ENCODE results near the gene CLIP3. TPM values are rescaled to one million over a fixed set of nuclear protein-coding genes. Genes with fewer than 3 reads are reported as not detected.
A peak's percentile ranks its signal among the peaks of the same experiment; 100 is the strongest.

CLIP3 gene
- polyA plus RNA-seq, 2 of the 4 experiments (the other 2 are of a cell fraction), result 1.1 to 1.5 TPM

DNA sequence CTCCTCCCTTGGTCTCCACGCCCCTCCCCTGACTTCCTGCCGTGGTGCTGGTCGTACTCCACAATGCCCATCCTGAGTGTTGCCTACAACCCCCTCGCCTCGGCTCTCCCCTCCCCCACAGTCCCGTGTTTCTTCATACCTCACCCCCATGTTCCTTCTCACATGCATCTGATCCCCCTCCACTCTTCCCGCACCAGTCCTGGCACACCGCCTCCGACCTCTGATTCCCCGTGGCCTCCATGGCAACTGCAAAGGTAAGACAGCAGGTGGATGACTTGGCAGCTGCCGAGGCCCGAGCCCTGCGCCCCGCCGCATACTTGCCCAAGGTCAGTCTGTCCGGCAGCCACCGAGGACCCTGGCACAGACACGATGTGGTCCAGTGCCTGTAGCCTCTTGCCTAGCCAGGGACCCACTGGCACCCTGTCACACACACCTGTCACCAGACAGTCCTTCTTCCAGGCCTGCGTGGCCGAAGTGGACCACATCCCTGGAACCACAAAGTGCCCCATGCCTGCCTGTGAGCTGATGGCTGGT is 53.8 kb downstream of the CLIP3 start:
- ATAC-seq (no peak), DNase-seq (ENCODE audit: low read depth in 1 of 2, low spot score in 1 of 2) (no peak), FAIRE-seq (no peak)
- Histone ChIP-seq H3K9me3 (0 out of 3 replicates have a peak, but pooled peaks cover 3% of the 10 kb centered on the region), H3K27ac (no peak overlapping the region), H3K4me2 (no peak overlapping the region), H3K4me3 (no peak overlapping the region), H3K4me1 (no peaks in the 10 kb centered on the region)
- TF ChIP-seq EHF (CRISPR knock-in tag; IDR thresholded peaks at IDR 0.05), result no peak
- no peak for TF ChIP-seq HOXB13 (CRISPR knock-in tag; IDR thresholded peaks at IDR 0.05; ENCODE audit: low read depth)
- TF ChIP-seq, protein P1, sequence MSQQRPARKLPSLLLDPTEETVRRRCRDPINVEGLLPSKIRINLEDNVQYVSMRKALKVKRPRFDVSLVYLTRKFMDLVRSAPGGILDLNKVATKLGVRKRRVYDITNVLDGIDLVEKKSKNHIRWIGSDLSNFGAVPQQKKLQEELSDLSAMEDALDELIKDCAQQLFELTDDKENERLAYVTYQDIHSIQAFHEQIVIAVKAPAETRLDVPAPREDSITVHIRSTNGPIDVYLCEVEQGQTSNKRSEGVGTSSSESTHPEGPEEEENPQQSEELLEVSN (IDR thresholded peaks at IDR 0.05; ENCODE audit: borderline replicate concordance, low read depth), result no peak
- TF ChIP-seq FOXS1 (CRISPR knock-in tag; IDR thresholded peaks at IDR 0.05), result no peak
- TF ChIP-seq EP300 (IDR thresholded peaks at IDR 0.05), result no peak
- TF ChIP-seq, protein P2, sequence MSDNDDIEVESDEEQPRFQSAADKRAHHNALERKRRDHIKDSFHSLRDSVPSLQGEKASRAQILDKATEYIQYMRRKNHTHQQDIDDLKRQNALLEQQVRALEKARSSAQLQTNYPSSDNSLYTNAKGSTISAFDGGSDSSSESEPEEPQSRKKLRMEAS (IDR thresholded peaks at IDR 0.05), result no peak
- no peak for TF ChIP-seq CBX2 (IDR thresholded peaks at IDR 0.05; ENCODE audit: borderline replicate concordance, low read depth)
- no peak for TF ChIP-seq BHLHE40 (IDR thresholded peaks at IDR 0.05; ENCODE audit: low read depth, low read length)
- TF ChIP-seq CEBPB (IDR thresholded peaks at IDR 0.05), result no peak
- no peak for TF ChIP-seq ZC3H11A (IDR thresholded peaks at IDR 0.05)
- TF ChIP-seq TP53 (CRISPR knock-in tag; IDR thresholded peaks at IDR 0.05), result no peak
- TF ChIP-seq ZNF302 (CRISPR knock-in tag; IDR thresholded peaks at IDR 0.05), result no peak
- no peak for TF ChIP-seq POLR2A (IDR thresholded peaks at IDR 0.05; ENCODE audit: low read length)
- CTCF ChIA-PET, result interaction anchor here (0.6 to 1.7 kb wide), 7 partner anchors 8 to 162 kb away, joined by 3 to 7 read pairs (median 4); no protein-coding TSS in a partner anchor
- POLR2A ChIA-PET, result interaction anchor here (0.7 kb wide), 1 partner anchor 136 kb away, joined by 5 read pairs; the partner anchor contains the start of gene POLR2I
- WGBS (ENCODE audit: missing lambda C conversion rate), result 36% methylated on average over 20 of the region's 20 CpGs

DNA sequence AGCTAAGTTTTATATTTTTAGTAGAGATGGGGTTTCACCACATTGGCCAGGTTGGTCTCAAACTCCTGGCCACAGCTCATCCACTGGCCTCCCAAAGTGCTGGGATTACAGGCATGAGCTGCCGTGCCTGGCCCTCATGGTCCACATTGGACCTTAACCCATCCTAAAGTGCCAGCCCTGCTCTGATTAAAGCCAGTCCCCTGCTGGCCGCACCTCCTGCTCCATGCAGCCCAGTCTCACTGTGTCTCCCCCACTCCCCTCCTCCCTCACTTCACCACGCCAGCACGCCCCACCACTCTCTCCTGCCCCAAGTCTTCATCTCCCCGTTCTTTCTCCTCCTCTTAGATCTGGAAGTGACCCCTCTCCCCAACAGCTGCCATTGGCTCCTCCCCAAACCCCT is 54.4 kb downstream of the CLIP3 start:
- Histone ChIP-seq H3K27ac (no peak overlapping the region), H3K9me3 (0 out of 3 replicates have a peak, but pooled peaks cover 3% of the 10 kb centered on the region), H3K4me3 (no peak overlapping the region), H3K4me1 (no peaks in the 10 kb centered on the region), H3K4me2 (no peak overlapping the region)
- DNase-seq (ENCODE audit: low read depth in 1 of 2, low spot score in 1 of 2) (no peak), ATAC-seq (peak; percentile 37 to 40; a peak in 5 of 6 replicates), FAIRE-seq (no peak)
- 12% methylated on average over 5 of the region's 5 CpGs for WGBS (ENCODE audit: missing lambda C conversion rate)
- CTCF ChIA-PET, result interaction anchor here (0.6 to 2.6 kb wide), 5 partner anchors 10 to 96 kb away, joined by 3 to 10 read pairs (median 4); no protein-coding TSS in a partner anchor
- TF ChIP-seq MAZ (IDR thresholded peaks at IDR 0.05; ENCODE audit: borderline replicate concordance, low read depth, low read length), result no peak
- TF ChIP-seq CHD4 (IDR thresholded peaks at IDR 0.05; ENCODE audit: borderline replicate concordance), result no peak
- TF ChIP-seq, protein P3, sequence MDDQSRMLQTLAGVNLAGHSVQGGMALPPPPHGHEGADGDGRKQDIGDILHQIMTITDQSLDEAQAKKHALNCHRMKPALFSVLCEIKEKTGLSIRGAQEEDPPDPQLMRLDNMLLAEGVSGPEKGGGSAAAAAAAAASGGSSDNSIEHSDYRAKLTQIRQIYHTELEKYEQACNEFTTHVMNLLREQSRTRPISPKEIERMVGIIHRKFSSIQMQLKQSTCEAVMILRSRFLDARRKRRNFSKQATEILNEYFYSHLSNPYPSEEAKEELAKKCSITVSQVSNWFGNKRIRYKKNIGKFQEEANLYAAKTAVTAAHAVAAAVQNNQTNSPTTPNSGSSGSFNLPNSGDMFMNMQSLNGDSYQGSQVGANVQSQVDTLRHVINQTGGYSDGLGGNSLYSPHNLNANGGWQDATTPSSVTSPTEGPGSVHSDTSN (IDR thresholded peaks at IDR 0.05), result no peak
- TF ChIP-seq, protein P4, sequence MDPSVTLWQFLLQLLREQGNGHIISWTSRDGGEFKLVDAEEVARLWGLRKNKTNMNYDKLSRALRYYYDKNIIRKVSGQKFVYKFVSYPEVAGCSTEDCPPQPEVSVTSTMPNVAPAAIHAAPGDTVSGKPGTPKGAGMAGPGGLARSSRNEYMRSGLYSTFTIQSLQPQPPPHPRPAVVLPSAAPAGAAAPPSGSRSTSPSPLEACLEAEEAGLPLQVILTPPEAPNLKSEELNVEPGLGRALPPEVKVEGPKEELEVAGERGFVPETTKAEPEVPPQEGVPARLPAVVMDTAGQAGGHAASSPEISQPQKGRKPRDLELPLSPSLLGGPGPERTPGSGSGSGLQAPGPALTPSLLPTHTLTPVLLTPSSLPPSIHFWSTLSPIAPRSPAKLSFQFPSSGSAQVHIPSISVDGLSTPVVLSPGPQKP (IDR thresholded peaks at IDR 0.05; ENCODE audit: low read depth, low read length), result no peak
- TF ChIP-seq RCOR1 (IDR thresholded peaks at IDR 0.05; ENCODE audit: low read depth, low read length), result no peak
- TF ChIP-seq JUN (IDR thresholded peaks at IDR 0.05), result no peak
- no peak for TF ChIP-seq FOSB (CRISPR knock-in tag; IDR thresholded peaks at IDR 0.05)
- no peak for TF ChIP-seq SMC3 (IDR thresholded peaks at IDR 0.05)
- TF ChIP-seq POLR2A (IDR thresholded peaks at IDR 0.05; ENCODE audit: low read length), result no peak
- TF ChIP-seq, protein P2 (IDR thresholded peaks at IDR 0.05), result no peak
- TF ChIP-seq, protein P5, sequence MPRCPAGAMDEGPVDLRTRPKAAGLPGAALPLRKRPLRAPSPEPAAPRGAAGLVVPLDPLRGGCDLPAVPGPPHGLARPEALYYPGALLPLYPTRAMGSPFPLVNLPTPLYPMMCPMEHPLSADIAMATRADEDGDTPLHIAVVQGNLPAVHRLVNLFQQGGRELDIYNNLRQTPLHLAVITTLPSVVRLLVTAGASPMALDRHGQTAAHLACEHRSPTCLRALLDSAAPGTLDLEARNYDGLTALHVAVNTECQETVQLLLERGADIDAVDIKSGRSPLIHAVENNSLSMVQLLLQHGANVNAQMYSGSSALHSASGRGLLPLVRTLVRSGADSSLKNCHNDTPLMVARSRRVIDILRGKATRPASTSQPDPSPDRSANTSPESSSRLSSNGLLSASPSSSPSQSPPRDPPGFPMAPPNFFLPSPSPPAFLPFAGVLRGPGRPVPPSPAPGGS (IDR thresholded peaks at IDR 0.05), result no peak
- no peak for TF ChIP-seq EHF (CRISPR knock-in tag; IDR thresholded peaks at IDR 0.05)
- TF ChIP-seq SREBF2 (IDR thresholded peaks at IDR 0.05), result no peak
- POLR2A ChIA-PET, result no interaction called here
